Stomach (tissue), 4 donors: ENCODE data around the gene COX6B1.

Experiments
- EP300 ChIP-seq: sonication (generic); formaldehyde crosslinking; IDR thresholded peaks from one replicate; pipeline ENCODE4 v1.6.1; 2017; ENCODE audit warnings: antibody characterized with exemption
- POLR2A ChIP-seq, 4 donors: fragments of 450-650 bp; IDR thresholded peaks; one replicate each; pipeline ENCODE4 v1.6.1; 2016; ENCODE audit warnings: antibody characterized with exemption in 4 of 4, control low read depth in 2 of 4, mild to moderate bottlenecking in 1 of 4, moderate library complexity in 1 of 4
- POLR2AphosphoS5 ChIP-seq, 3 donors: sonication (generic); formaldehyde crosslinking; IDR thresholded peaks; one replicate each; pipeline ENCODE4 v1.6.1; 2016; ENCODE audit warnings: antibody characterized with exemption in 3 of 3
- TF ChIP-seq, protein P1 (sequence below), 7 experiments: fragments of 450-650 bp in 4 of 7; fragments of 200-600 bp in 3 of 7; sonication (generic) in 3 of 7; IDR thresholded peaks; one replicate each; pipeline ENCODE4 v1.5.1; 2016 to 2019; ENCODE audit warnings: antibody characterized with exemption in 7 of 7, control low read depth in 2 of 7, mild to moderate bottlenecking in 1 of 7

DNA sequence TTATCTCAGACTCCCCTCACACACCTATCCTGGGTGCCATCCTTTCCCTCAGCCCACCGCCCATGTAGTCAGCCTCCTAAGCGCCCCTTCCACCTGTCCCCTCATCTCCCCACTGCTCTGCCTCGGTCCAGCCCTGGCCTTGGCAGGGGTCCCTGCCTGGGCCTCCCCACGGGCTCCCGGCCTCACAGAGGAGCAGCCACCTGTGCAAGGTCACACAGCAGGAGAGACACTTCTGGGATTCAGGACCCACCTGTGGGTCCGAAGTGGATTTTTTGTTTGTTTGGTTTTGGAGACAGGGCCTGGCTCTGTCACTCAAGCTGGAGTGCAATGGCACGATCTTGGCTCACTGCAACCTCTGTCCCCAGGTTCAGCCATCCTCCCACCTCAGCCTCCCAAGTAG, 17.5 kb downstream of the COX6B1 start:
- no peak for TF ChIP-seq POLR2A (IDR thresholded peaks at IDR 0.05)
- TF ChIP-seq, protein P1, sequence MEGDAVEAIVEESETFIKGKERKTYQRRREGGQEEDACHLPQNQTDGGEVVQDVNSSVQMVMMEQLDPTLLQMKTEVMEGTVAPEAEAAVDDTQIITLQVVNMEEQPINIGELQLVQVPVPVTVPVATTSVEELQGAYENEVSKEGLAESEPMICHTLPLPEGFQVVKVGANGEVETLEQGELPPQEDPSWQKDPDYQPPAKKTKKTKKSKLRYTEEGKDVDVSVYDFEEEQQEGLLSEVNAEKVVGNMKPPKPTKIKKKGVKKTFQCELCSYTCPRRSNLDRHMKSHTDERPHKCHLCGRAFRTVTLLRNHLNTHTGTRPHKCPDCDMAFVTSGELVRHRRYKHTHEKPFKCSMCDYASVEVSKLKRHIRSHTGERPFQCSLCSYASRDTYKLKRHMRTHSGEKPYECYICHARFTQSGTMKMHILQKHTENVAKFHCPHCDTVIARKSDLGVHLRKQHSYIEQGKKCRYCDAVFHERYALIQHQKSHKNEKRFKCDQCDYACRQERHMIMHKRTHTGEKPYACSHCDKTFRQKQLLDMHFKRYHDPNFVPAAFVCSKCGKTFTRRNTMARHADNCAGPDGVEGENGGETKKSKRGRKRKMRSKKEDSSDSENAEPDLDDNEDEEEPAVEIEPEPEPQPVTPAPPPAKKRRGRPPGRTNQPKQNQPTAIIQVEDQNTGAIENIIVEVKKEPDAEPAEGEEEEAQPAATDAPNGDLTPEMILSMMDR (IDR thresholded peaks at IDR 0.05): no peak
- no peak for TF ChIP-seq POLR2AphosphoS5 (IDR thresholded peaks at IDR 0.05)
- TF ChIP-seq EP300: no peak
